COR-L47 (cell line): ENCODE measurements around the gene ANO1.
"Not testable (repeated sequence)": the region's sequence is repeated elsewhere in the genome, so short reads cannot be mapped to it uniquely, and the experiment has no call there.

ENCODE experiments used
- DNase-seq: peaks from one replicate; lab custom pipeline; 2025; lab: John Stamatoyannopoulos, UW

ANO1 gene

GRCh38 chr11:70191495-70192140 is 113.5 kb downstream of the ANO1 start:
- peak; percentile 68 for DNase-seq

- no peak for DNase-seq
These were observed 114.7 kb downstream of the ANO1 start for GRCh38 chr11:70192666-70193410.

- DNase-seq, result no peak
These were observed 115.5 kb downstream of the ANO1 start for GRCh38 chr11:70193411-70194292.

GRCh38 chr11:70194792-70195791 is 117.0 kb downstream of the ANO1 start:
- DNase-seq, result no peak

DNA sequence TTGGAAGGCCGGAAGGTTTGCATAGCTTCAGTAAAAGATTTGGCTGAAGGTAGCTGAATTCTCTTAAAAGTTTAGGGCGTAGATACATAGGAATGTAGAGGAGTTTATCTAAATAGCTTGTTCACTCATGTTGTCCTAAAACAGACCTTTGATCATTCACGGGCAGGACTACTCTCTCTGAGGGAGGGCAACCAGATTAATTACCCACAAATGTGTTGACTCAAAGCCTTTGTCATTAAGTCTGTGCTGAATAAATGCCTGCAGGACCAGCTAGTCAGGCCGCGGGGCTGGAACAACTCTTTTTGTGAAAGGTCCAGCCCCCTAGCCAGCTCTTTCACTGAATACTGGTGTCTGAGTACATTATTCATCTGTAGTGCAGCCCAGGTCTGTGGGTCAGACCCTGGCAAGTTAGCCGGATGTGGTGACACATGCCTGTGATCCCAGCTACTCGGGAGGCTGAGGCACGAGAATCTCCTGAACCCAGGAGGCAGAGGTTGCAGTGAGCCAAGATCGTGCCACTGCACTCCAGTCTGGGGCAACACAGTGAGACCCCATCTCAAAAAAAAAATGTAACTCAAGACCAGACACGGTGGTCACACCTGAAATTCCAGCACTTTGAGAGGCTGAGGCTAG is 122.2 kb downstream of the ANO1 start:
- DNase-seq, result no peak

DNA sequence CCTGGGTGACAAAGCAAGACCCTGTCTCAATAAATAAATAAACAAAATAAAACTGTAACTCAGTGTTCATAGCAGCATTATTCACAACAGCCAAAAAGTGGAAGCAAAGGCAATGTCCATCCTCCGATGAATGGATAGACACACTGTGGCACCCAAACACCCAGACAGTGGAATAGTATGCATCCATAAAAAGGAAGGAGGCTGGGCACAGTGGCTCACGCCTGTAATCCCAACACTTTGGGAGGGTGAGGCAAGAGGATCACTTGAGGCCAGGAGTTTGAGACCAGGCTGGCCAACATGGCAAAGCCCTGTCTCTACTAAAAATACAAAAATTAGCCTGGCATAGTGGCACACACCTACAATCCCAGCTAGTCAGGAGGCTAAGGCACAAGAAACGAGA is 122.9 kb downstream of the ANO1 start:
- not testable (repeated sequence) for DNase-seq

- DNase-seq, result no peak
These were observed 124.1 kb downstream of the ANO1 start for GRCh38 chr11:70201882-70202861.

DNA sequence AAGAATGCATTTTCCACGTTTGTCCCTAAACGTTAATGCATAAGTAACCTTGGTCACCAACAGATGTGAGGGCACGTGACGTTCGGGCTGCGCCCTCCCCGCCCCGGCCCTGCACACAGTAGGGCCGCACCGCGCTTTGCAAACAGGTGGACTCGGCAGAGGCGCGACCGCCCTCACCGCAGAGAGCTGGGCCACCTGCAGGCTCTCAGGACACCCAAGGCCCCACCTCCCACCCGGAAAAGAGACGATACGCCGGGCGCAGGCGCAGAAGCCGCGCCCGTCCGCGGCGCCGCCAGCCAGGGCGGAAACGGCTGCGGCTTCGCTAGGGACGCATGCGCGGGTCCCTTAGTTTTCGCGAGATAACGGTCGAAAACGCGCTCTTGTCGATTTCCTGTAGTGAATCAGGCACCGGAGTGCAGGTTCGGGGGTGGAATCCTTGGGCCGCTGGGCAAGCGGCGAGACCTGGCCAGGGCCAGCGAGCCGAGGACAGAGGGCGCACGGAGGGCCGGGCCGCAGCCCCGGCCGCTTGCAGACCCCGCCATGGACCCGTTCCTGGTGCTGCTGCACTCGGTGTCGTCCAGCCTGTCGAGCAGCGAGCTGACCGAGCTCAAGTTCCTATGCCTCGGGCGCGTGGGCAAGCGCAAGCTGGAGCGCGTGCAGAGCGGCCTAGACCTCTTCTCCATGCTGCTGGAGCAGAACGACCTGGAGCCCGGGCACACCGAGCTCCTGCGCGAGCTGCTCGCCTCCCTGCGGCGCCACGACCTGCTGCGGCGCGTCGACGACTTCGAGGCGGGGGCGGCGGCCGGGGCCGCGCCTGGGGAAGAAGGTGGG is 125.0 kb downstream of the ANO1 start, which contains the start of gene FADD:
Gene FADD, plus strand, starts transcription at position 377 of the 831 bp plus-strand sequence. Its CDS starts 164 bp downstream, at position 541.
- DNase-seq, result peak; percentile 94

DNA sequence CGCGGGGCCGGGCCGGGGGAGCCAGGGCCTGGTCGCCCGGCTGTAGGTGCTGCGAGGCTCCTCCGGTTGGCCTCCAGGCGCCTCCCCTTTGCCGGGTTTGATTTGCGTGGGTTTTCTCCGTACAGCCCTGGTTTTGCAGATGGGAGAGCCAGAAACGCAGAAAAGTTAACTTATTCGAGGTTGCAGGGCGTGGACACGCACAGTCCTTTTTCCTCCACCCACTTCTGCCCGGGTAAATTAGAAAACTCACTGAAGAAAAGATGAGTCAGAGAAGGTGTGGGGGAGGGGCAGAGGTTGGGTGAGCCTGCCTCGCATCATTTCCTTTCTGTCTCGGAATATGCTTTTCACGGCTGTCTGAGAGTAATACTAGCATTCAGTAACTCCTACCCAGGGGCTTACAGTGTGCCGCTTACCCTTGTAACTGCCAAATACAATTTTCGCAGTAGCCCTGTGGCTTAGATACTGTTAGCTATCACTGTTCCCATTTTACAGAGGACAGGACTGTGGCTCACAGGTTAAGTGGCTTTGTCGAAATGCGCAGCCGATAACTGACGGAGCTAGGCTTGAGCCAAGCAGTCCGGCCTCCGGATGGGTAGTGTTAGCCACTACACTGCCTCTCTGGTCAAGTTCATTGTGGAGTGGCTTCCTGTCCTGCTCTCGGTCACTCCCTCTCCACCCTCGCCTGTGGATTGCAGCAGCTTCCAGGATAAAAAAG is 125.8 kb downstream of the ANO1 start:
- peak; percentile 20 for DNase-seq

GRCh38 chr11:70204466-70204799 is 126.3 kb downstream of the ANO1 start:
- DNase-seq, result no peak

DNA sequence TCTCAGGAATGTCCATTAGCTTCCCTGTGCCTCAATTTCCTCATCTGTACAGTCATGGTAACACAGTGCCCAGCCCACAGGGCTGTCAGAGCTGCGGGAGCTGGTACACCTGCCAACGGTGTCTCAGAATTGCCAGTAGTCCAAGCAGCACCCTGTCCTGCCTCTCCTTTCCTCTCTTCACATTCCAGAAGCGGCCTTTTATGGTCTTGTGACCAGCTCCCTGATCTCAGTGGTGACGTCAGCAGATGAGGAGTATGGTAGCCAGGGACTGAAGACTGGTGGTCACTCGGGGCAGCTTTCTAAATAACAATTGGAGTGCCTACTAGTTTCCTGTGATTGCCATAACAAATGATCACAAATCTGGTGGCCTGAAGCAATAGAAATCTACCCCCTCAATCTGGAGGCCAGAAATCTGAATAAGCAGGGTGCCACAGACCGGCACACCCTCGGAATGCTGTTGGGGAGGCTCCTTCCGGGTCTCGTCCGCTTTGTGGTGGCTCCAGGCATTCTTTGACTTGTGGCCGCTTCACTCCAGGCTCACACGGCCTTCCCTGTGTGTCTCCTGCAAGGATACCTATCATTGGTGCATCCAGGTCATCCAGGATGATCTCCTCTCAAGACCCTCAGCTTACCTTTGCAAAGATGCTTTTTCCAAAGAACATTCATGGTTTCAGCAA is 127.1 kb downstream of the ANO1 start:
- DNase-seq, result no peak

GRCh38 chr11:70205766-70206165 is 127.6 kb downstream of the ANO1 start:
- DNase-seq, result no peak

DNA sequence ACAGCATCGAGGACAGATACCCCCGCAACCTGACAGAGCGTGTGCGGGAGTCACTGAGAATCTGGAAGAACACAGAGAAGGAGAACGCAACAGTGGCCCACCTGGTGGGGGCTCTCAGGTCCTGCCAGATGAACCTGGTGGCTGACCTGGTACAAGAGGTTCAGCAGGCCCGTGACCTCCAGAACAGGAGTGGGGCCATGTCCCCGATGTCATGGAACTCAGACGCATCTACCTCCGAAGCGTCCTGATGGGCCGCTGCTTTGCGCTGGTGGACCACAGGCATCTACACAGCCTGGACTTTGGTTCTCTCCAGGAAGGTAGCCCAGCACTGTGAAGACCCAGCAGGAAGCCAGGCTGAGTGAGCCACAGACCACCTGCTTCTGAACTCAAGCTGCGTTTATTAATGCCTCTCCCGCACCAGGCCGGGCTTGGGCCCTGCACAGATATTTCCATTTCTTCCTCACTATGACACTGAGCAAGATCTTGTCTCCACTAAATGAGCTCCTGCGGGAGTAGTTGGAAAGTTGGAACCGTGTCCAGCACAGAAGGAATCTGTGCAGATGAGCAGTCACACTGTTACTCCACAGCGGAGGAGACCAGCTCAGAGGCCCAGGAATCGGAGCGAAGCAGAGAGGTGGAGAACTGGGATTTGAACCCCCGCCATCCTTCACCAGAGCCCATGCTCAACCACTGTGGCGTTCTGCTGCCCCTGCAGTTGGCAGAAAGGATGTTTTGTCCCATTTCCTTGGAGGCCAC is 128.3 kb downstream of the ANO1 start:
- no peak for DNase-seq

DNA sequence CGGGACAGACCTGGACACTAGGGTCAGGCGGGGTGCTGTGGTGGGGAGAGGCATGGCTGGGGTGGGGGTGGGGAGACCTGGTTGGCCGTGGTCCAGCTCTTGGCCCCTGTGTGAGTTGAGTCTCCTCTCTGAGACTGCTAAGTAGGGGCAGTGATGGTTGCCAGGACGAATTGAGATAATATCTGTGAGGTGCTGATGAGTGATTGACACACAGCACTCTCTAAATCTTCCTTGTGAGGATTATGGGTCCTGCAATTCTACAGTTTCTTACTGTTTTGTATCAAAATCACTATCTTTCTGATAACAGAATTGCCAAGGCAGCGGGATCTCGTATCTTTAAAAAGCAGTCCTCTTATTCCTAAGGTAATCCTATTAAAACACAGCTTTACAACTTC is 128.9 kb downstream of the ANO1 start:
- no peak for DNase-seq

- no peak for DNase-seq
These were observed 129.5 kb downstream of the ANO1 start for GRCh38 chr11:70207531-70208131.

DNA sequence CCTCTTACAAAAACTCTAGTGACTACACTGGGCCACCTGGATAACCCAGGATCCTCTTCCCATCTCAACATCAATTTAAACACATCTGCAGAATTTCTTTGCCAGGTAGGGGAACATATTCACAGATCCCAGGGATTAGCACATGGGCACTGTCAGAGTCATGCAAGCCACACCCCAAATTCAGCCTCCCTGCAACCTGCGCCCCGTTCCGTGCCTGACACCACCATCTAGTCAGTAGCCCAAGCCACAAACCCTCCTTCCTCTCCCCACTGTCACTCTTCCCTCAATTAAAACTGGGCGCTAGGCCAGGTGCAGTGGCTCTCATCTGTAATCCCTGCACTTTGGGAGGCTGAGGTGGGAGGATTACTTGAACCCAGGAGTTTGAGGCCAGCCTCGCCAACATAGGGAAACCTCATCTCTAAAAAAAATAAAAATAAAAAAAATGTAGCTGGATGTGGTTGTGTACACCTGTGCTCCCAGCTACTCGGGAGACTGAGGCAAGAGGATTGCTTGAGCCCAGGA is 131.3 kb downstream of the ANO1 start:
- DNase-seq, result no peak
